GM19328 (cell line): Measurements from ENCODE around the gene SLC8A2.
"Not testable (repeated sequence)": the region's sequence is repeated elsewhere in the genome, so short reads cannot be mapped to it uniquely, and the experiment has no call there.

Experiments used
- ATAC-seq: cut with Tn5 transposase; IDR thresholded peaks from one replicate; pipeline ENCODE4 v1.9.1; 2021; ENCODE audit warnings: mild to moderate bottlenecking, moderate library complexity; ENCODE audit not compliant: unreplicated experiment

SLC8A2 gene

DNA sequence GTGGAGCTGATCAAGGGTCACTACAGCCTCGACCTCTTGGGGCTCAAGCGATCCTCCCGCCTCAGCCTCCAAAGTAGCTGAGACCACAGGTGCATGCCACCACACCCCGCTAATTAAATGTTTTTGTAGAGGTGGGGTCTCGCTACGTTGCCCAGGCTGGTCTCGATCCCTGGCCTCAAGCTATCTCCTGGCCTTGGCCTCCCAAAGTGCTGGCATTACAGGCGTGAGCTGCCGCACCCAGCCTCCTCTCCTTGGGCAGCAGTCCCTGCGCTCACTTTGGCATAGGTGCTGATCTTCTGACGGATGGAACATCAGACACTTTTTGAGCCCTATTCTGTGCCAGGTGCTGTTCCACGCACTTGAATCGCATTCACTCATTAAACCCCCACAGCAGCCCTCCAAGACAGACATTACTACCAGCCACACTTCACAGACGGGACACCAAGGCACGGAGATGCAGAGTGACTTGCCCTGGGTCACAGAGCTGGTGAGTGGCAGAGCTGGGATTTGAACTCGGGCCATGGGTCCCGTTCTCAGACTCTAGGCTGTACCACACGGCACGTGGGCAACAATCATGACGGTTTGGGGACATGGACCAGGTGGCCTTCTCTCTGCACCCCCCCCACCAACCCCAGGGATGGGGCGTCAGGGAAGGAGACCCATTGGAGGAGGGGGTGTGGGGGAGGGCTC is 55.6 kb downstream of the SLC8A2 start:
- no peak for ATAC-seq

DNA sequence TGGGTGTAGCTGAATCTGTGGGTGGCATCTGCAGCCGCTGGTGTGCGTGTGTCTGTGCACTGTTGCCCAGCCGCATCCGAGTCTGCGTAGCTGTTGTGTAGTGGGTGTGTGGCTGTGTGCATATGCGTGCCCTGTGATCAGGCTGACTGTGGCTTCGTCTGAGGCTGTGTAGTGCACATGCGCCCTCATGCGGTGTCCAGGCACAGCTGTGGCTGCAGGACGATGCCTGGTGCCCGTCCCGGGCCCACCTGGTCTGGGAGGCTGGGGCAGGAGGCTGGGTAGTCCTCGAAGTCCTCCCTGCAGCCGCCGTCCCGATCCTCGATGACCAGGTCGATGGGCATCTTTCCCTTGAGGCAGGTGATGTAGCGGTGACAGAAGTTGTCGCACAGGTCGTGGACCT is 57.2 kb downstream of the SLC8A2 start:
- no peak for ATAC-seq

DNA sequence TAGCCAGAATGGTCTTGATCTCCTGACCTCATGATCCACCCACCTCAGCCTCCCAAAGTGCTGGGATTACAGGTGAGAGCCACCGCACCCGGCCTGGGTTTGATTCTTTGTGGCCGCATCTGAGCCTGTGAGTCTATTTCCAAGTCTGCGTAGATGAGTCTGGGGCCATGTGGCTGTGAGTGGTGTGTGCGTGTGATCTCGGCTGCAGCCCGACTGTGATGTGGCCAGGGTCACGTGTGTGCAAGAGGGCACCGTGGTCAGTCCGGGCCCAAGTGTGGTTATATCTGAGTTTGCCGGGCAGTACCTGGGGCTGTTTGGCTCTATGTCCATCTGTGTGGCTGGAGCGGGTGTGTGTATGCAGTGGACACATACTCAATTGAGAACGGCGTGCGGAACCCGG is 57.8 kb downstream of the SLC8A2 start:
- no peak for ATAC-seq

DNA sequence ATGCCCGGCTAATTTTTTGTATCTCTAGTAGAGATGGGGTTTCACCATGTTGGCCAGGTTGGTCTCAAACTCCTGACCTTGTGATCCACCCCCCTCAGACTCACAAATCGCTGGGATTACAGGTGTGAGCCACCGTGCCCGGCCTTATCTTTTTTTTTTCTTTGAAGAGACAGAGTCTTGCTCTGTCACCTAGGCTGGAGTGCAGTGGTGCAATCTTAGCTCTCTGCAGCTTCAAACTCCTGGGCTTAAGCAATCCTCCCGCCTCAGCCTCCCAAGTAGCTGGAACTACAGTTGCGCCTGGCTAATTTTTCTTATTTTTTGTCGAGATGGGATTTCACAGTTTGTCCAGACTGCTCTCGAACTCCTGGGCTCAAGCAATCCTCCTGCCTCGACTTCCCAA is 60.0 kb downstream of the SLC8A2 start:
- not testable (repeated sequence) for ATAC-seq

DNA sequence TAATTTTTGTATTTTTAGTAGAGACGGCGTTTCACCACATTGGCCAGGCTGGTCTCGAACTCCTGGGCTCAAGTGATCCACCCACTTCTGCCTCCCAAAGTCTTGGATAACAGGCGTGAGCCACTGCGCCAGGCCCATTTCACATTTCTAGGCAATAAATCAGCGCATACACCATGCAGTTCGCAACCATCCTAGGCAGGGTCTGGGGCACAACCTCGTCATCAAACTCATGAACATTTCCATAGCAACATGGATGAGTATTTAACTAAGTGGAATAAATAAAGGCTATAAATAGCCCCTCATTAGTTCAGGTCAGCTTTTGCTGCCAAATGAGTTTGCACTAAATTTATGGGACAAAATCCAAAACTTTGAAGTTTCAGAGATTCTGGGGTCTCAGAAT is 60.6 kb downstream of the SLC8A2 start:
- no peak for ATAC-seq

DNA sequence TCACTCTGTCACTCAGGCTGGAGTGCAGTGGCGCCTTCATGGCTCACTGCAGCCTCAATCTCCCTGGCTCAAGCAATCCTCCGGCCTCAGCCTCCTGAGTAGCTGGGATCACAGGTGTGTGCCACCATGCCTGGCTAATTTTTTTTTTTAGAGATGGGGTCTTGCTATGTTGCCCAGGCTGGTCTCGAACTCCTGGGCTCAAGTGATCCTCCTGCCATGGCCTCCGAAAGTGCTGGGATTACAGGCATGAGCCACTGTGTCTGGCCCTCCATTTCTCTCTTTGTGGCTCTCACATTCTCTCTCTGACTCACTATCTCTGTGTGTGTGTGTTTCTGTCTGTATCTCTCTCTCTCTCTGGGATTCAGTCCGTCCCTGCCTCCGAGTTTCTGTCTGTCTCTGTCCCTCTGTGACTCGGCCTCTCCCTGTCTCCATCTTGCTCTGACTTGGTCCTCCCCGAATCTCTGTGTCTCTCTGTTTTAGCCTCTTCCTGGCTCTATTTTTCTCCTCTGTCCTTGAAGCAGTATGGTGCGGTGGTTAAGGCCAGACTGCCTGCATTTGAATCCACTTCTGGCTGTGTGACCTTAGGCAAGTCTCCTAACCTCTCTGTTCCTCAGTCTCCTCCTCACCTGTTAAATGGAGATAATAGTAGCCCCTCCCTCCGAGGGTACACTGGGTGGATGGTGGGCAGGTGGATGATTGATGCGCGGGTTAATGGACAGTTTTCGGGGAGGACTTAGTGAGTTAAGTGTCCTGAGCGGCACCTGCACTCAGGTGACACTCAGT is 63.3 kb downstream of the SLC8A2 start:
- ATAC-seq: no peak

DNA sequence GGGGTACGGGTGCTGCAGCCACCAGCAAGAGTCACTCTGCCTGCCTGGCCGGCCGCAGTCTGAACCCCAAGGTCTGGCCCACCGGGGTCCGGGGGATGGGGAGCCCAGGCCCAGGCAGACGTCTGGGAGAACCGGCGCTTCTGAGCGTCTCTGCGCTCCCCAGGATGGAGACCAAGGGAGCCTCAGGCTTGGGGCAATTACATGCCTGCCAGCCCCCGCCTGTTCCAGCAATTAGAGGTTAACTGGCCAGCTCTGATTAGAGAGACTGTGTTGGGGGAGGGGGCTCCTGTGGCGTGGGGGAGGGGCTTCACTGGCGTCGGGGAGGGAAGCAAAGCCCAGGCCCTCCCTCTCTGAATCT is 64.3 kb downstream of the SLC8A2 start:
- ATAC-seq: no peak

DNA sequence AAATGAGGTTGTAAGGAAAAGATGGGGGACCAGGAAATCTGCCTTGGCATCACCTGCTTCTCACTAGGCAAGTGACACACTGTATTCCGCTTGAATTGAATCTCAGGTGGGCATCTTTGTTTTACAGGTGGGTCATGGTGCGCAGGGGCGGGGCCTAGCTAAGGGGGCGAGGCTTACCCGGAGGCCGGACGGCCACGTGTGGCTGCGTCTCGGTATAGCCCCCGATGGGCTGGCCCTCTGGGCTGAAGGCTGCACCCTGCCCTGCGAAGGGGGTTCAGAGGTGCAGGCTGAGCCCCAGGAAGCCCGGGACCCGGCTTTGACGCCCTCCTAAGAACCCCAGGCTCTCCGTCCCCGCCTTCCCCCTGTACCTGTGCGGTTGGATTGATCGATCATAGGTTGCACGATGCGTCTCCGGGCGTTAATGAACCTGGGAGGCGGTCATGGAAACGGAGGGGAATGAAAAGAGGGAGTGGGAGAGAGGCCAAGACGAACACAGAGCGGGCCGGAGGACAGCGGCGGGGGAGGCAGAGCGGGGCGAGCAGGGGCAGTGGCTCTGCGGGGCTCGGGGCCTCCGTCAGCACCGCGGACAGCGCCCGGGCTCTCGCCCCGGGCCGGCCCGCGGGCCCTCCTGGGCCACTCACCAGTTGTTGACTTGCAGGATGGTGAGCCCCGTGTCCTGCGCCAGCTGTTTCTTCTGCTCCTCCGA is 64.8 kb downstream of the SLC8A2 start:
- no peak for ATAC-seq

DNA sequence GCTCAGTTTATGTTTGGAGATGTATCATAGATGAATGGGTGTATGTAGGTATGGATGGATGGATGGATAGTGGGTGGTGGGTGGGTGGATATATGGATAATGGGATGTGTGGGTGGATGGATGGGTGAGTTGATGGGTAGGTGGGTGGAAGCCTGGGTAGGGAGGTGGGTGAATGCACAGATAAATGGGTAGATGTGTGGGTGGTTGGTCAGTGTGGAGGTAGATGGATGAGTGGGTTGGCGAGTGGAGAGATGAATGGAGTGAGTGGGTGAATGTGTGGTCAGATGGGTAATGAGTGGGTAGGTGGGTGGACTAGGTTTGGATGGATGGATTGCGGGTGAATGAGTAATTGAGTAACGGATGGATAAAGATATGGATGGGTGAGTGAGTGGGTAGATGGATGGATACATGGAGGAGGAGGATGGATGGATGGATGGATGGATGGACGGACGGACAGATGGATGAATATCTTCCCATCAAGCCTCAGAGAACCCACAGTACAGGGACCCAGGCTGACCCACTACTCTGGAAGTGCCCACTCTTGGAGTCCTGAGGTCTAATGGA is 65.8 kb downstream of the SLC8A2 start:
- no peak for ATAC-seq

DNA sequence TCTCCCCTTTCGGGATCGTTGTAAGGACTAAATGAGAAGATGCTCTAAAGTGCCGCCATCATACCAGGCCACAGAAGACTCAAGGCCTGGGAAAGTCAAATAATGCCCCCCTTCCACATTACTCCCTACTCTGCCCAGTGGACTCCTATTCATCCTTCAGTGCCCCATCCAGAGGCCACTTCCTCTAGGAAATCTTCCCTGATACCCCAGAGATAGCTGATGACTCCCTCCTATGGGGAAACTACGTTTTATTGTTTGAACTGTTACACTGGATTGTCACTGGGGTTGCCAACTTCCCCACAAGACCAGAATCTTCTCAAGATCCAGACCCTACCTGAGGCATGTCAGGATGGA is 66.5 kb downstream of the SLC8A2 start:
- no peak for ATAC-seq

DNA sequence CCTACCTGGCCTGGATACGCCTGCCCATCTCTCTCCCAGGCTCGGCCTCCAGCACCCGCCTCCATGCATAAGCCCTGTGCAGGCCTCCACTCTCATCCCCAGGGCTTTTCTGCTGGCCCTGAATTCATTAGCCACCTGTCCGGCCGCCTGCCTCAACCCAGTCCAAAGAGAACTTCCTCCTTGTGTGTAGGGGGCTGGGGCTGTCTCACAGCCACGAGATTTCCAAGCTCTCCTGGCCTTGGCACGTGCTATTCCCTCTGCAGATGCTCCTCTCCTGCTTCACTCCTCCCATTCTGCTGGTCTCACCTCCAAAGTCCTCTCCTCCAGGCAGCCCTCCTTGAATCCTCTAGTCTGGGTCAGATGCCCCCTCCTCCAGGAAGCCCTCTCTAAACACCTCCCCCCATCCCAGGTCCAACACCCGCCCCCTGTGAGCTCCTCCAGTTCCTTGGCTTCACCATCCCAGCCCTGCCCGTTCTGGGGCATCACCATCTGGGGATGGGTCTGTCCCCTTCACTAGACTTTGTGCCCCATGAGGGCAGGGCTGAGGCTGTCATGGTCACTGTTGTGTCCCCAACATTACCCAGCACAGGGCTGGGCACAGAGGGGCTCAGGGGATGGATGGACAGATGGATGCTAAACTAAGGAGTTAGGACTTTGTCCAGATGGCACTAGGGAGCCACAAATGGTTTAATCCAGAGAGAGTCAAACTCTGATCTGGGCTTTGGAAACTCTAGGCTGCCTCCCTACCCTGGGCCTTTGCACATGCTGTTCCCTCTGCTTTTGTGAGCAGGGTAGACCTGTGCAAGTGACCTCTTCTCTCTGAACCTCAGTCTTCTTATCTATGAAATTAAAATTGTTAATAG is 67.1 kb downstream of the SLC8A2 start:
- no peak for ATAC-seq

DNA sequence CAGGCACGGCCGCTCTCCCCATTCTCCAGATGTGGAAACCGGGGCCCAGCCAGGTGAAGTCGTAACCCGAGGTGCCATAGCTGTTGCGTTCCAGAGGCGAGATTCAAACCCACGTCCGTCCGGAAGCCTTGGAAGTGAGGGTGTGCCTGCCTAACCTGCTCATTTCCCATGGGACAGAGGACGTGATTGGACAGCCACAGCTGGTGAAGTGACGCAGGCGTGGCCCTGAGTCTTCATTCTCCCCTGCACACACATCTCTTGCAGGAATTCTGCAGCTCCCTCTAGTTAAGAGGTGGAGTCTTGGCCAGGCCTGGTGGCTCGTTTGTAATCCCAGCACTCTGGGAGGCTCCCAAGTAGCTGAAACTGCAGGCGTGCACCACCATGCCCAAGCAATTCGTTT is 69.2 kb downstream of the SLC8A2 start:
- no peak for ATAC-seq

DNA sequence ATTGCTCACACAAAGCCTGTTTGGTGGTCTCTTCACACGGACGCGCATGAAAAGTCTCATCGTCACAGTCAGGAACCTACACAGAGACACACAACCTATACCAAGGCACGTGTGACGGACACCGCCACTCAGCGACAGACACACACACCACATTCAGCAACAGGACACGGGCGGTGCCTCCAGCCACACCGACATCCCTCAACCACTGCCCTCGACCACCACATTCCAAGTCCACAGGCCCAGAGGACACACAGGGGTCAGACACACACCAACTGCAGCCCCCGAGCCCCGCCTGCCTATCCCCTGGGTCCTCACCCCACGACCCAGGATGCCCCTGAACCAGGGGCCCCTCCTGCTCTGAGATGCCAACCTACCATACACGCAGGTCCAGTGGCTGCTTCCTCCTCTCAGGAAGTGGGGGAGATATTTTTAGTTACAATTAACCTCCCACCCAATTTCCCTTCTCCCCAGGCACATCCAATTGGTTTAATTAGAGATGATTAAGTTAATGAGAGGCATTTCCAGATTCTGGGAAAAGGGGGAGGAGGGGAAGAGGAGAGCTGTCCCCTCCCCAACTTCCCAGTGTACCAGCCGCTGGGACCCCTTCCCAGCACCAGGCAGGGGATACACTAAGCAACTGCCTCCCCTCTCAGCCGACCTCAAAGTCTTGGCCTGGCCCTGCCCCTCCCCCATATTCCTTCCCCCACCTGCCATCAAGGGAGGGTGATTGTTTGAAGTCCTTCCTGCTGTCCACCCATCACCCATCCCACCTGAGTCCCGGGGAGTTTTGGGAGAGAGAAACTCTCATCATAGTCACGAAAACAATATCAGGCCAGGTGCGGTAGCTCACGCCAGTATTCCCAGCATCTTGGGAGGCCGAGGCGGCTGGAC is 72.7 kb downstream of the SLC8A2 start:
- no peak for ATAC-seq

DNA sequence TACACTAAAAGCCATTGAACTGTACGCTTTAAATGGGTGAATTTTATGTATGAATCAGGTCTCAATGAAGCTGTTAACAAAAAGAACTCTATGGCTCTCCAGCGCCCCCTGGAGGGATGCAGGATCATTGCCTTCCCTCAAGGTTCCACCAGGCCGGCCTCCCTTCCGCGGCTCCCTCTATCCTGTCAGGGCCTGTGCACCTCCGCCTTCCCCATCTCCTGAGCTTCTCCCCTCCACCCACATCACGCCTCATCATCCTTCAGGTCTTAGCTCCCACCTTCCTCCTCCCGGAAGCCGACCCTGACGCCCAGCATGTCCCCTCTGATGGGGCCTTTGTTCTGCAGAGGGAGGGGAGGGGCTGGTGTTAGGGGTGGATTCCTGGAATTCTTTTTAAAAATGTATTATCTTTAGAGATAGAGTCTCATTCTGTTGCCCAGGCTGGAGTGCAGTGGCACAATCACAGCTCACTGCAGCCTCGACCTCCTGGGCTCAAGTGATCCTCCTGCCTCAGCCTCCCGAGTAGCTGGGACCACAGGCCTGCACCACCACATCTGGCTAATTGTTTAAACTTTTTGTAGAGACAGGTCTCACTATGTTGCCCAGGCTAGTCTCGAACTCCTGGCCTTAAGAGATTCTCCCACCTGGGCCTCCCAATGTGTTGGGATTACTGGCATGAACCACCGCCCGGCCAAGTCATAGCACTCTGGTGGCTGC is 80.0 kb downstream of the SLC8A2 start:
- no peak for ATAC-seq

DNA sequence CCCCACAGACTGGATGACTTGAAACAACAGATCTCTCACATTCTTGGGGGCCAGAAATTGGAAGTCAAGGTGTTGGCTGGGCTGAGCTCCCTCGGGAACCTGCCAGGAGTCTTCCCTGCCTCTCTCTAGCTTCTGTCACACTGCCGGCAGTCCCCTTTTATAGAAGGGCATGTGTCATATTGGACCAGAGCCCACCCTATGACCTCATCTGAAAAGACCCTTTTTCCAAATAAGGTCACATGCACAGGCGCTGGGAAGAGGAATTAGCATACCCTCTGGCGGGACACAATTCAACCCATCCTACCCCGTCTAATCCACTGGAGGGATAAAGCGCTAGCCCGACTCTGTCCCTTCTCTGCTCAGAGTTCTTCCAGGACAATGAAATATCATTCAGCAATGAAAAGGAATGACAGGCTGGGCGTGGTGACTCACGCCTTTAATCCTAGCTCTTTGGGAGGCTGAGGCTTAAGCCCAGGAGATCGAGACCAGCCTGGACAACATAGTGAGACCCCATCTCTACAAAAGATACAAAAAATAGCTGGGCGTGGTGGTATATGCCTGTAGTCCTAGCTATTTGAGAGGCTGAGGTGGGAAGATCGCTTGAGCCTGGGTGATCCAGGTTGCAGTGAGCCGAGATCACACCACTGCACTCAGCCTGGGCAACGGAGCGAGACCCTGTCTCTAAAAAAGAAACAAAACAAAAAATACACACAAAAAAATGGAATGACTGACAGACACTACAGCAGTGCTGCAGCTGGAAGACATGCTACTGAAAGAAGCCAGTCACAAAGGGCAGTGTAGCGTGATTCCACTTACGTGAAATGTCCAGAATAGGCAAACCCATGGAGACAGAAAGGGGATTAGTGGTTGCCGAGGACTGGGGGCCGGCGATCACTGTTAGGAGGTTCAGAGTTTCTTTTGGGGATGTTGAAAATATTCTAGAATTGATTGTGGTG is 80.9 kb downstream of the SLC8A2 start:
- ATAC-seq: no peak

DNA sequence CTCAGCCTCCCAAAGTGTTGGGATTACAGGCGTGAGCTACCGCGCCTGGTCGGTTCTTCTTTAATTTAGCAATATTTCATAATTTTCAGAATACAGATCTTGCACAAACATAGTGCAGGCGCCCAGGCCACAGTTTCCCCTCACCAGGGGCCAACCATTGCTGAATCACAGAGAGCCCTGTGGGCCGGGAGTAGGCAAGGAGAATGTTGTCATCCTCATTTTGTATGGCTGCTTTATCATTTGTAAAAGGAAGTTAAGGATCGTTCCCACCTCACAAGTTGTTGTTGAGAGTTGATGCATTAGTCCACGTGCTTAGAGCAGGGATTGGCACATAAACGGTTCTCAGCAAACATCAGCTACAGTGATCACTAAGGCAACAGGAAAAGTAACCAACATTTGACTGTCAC is 82.5 kb downstream of the SLC8A2 start:
- no peak for ATAC-seq

DNA sequence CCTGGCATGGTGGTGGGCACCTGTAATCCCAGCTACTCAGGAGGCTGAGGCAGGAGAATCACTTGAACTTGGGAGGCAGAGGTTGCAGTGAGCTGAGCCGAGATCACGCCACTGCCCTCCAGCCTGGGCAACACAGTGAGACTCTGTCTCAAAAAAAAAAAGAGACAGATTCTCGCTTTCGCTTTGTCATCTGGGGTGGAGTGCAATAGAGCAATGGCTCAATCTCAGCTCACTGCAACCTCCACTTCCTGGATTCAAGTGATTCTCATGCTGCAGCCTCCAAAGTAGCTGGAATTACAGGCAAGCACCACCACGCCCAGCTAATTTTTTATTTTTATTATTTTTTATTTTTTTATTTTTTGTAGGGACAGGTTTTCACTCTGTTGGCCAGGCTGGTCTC is 83.0 kb downstream of the SLC8A2 start:
- ATAC-seq: not testable (repeated sequence)

DNA sequence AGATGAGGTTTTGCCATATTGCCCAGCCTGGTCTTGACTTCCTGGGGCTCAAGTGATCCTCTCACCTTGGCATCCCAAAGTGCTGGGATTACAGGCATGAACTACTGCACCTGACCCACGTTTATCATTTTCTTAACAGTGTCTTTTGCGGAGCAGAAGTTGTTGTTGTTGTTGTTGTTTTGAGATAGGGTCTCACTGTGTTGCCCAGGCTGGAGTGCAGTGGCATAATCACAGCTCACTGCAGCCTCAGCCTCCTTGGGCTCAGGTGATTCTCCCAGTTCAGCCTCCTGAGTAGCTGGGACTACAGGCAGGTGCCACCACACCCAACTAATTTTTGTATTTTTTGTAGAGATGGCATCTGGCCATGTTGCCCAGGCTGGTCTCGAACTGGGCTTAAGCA is 84.1 kb downstream of the SLC8A2 start:
- not testable (repeated sequence) for ATAC-seq
